Measurements from ENCODE around the gene SAP30L.

Gene SAP30L

GRCh38 chr5:154506049-154506715 lies 60.4 kb downstream of the SAP30L start:
- DNase-seq (ENCODE audit: low spot score) (no peak), FAIRE-seq (no peak)

GRCh38 chr5:154506716-154507080 lies 60.9 kb downstream of the SAP30L start:
- peak; percentile 13 for FAIRE-seq
- DNase-seq (ENCODE audit: low spot score), result no peak

DNA sequence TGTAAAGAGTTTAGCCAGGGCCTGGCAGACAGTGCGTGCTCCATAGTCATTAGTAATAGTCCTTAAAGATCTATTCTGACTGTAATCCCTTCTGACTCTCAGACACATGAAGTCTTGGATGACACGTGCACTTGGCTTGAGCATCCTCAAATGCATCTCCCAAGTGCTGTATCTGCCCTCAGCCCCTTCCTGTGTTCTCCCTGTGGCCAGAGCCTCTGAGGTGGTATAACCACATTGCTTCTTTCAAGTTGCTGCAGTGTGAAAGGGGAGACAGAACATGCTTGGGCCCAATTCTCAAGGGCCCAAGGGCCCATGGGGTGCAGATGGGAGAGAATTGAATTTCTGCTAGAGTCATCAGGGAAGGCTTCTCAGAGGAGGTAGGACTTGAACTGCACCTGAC lies 62.3 kb downstream of the SAP30L start:
- DNase-seq (ENCODE audit: low spot score) (no peak), FAIRE-seq (no peak)

DNA sequence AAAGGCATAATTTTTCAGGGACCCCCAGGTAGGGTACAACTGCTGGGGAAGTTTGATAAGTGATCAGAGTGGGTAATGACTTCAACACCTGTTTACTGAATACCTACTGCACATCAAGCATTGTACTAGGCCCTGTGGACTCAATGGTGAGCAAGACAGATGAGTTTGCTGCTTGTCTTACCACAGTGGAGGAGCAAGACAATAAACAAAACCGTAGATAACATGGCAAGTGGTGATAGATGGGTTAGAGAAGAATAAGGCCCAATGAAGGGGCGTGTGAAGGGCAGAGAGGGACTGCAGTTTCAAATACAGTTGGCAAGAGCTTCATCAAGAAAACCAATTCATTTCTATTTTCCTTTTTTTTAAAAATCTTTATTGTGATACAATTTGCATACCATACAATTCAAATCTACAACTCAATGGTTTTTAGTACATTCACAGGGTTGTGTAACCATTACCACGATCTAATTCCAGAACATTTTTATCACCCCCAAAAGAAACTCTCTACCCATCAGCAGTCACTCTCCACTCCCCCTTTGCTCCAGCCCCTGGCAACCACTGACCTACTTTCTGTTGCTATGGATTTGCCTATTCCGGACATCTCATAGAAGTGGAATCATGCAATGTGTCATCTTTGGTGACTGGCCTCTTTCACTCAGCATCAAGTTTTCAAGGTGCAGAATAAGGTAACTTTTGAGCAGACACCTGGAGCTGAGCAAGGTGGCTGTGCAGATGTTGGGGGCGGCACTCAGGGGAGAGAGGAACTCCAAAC lies 64.2 kb downstream of the SAP30L start:
- no peak for DNase-seq (ENCODE audit: low spot score)
- no peak for FAIRE-seq

Measured in urothelium cell line (cell line).